CD4-positive, CD25-positive, alpha-beta regulatory T cell (primary cell): Measurements from ENCODE around the gene CFAP46. TPM values are rescaled to one million over a fixed set of nuclear protein-coding genes. Genes with fewer than 3 reads are reported as not detected.

Experiments
- ATAC-seq, 2 donors: fragments of 150-1000 bp; cut with Tn5 transposase; one replicate each; pipeline ENCODE4 v1.10.0; 2021; ENCODE audit warnings: low read depth in 2 of 2, moderate number of reproducible peaks in 2 of 2, moderate library complexity in 1 of 2
- DNase-seq, 3 donors: peaks; one replicate each; pipeline versions ENCODE4 v3.0.0 to v3.0.0-alpha.2; 2012 to 2022; ENCODE audit warnings: mixed read lengths in 1 of 3
- H3K27ac ChIP-seq: one replicate; pipeline ENCODE4 v1.7.0; 2013; ENCODE audit warnings: mild to moderate bottlenecking, low read length; ENCODE audit not compliant: insufficient read depth, poor library complexity, severe bottlenecking
- H3K27me3 ChIP-seq: one replicate; pipeline ENCODE4 v1.7.0; 2013; ENCODE audit warnings: low read length; ENCODE audit not compliant: control insufficient read depth, insufficient read depth
- H3K36me3 ChIP-seq: one replicate; pipeline ENCODE4 v1.7.0; 2013; ENCODE audit warnings: mild to moderate bottlenecking, low read length, moderate library complexity; ENCODE audit not compliant: control insufficient read depth, insufficient read depth
- H3K4me1 ChIP-seq: 2 replicates; pipeline ENCODE4 v1.7.0; 2013; ENCODE audit warnings: mild to moderate bottlenecking, low read length; ENCODE audit not compliant: insufficient read depth, control insufficient read depth, poor library complexity, severe bottlenecking
- H3K4me3 ChIP-seq: one replicate; pipeline ENCODE4 v1.7.0; 2013; ENCODE audit warnings: low read depth, mild to moderate bottlenecking, low read length, moderate library complexity
- H3K9me3 ChIP-seq, 2 experiments: 1 replicate in 1 of 2; 2 replicates in 1 of 2; pipeline ENCODE4 v1.7.0; 2013; ENCODE audit warnings: low read length in 2 of 2, mild to moderate bottlenecking in 1 of 2, moderate library complexity in 1 of 2; ENCODE audit not compliant: control insufficient read depth in 2 of 2
- H3K27ac Mint-ChIP-seq, 3 donors: one replicate each; pipeline ENCODE4 v1.8.0; 2020 to 2022; ENCODE audit warnings: mild to moderate bottlenecking in 3 of 3, mixed read lengths in 3 of 3, moderate library complexity in 2 of 3
- H3K27me3 Mint-ChIP-seq: one replicate; pipeline ENCODE4 v1.8.0; 2022; ENCODE audit warnings: mild to moderate bottlenecking, mixed read lengths
- H3K36me3 Mint-ChIP-seq: one replicate; pipeline ENCODE4 v1.8.0; 2020; ENCODE audit warnings: mixed read lengths
- H3K4me1 Mint-ChIP-seq, 4 donors: one replicate each; pipeline ENCODE4 v1.8.0; 2020 to 2022; ENCODE audit warnings: mixed read lengths in 4 of 4, mild to moderate bottlenecking in 1 of 4
- H3K4me3 Mint-ChIP-seq, 4 donors: one replicate each; pipeline ENCODE4 v1.8.0; 2020 to 2022; ENCODE audit warnings: mild to moderate bottlenecking in 4 of 4, mixed read lengths in 4 of 4, moderate library complexity in 3 of 4
- H3K9me3 Mint-ChIP-seq, 7 donors: one replicate each; pipeline ENCODE4 v1.8.0; 2020 to 2022; ENCODE audit warnings: mixed read lengths in 7 of 7, mild to moderate bottlenecking in 3 of 7, moderate library complexity in 2 of 7
- polyA plus RNA-seq, 4 donors: library from polyadenylated mRNA; unstranded; fragments of 300-500 nt; fragmentation: Illumina TruSeq; gene quantifications; one replicate each; pipeline ENCODE4 v1.2.3, GENCODE V29; 2021
- total RNA-seq: library from RNA; stranded (reverse); gene quantifications from one replicate; pipeline ENCODE4 v1.2.3, GENCODE V29; 2022

Gene CFAP46
- total and polyA plus RNA-seq, 5 donors from 2014 or later = not detected

GRCh38 chr10:132861116-132861691, 81.2 kb downstream of the CFAP46 start:
- Mint-ChIP-seq H3K36me3 (no peaks in the 10 kb centered on the region), H3K27ac (no peak overlapping the region), H3K27me3 (no peaks in the 10 kb centered on the region), H3K9me3 (peaks cover 0 to 5% (median 2%) of the 10 kb centered on the region in 7 donors), H3K4me3 (no peak overlapping the region), H3K4me1 (peaks cover 0 to 9% (median 0%) of the 10 kb centered on the region in 4 donors)
- H3K27ac ChIP-seq = no peak overlapping the region
- H3K36me3 ChIP-seq = no peaks in the 10 kb centered on the region
- no peaks in the 10 kb centered on the region for H3K4me1 ChIP-seq
- no peak for ATAC-seq
- no peak for DNase-seq
- no peak overlapping the region for H3K4me3 ChIP-seq
- no peaks in the 10 kb centered on the region for H3K9me3 ChIP-seq
- no peaks in the 10 kb centered on the region for H3K27me3 ChIP-seq

DNA sequence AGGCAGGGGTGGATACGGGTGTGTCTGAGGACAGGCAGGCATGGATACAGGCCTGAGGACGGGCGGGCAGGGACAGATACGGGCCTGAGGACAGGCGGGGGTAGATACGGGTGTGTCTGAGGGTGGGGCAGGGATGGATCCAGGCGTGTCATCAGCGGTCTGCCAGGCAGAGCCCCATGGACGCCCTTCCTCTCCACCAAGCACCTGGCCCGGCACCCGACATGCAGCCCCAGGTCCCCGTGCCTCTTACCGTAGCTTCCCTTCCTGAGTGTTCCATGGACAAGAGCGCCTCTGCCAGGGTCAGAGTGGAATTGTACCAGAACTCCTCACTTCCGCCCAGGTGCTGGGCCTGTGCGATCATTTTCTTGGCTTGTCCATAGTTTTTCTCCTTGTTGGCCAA, 81.8 kb downstream of the CFAP46 start:
- DNase-seq = no peak
- H3K4me3 ChIP-seq = no peak overlapping the region
- ATAC-seq = no peak
- H3K27ac ChIP-seq = no peak overlapping the region
- Mint-ChIP-seq H3K4me1 (peaks cover 0 to 9% (median 0%) of the 10 kb centered on the region in 4 donors), H3K27me3 (no peaks in the 10 kb centered on the region), H3K36me3 (no peaks in the 10 kb centered on the region), H3K27ac (no peak overlapping the region), H3K4me3 (no peak overlapping the region), H3K9me3 (peaks cover 0 to 5% (median 2%) of the 10 kb centered on the region in 7 donors)
- H3K4me1 ChIP-seq = no peaks in the 10 kb centered on the region
- H3K27me3 ChIP-seq = no peaks in the 10 kb centered on the region
- no peaks in the 10 kb centered on the region for H3K9me3 ChIP-seq
- no peaks in the 10 kb centered on the region for H3K36me3 ChIP-seq

- Mint-ChIP-seq H3K27ac (peak overlapping the region in 1 of 3 donors; percentile 52), H3K27me3 (no peaks in the 10 kb centered on the region), H3K4me3 (no peak overlapping the region), H3K4me1 (peaks cover 0 to 9% (median 0%) of the 10 kb centered on the region in 4 donors), H3K36me3 (no peaks in the 10 kb centered on the region), H3K9me3 (peaks cover 0 to 7% (median 2%) of the 10 kb centered on the region in 7 donors)
- H3K27ac ChIP-seq = no peak overlapping the region
- ATAC-seq = no peak
- H3K36me3 ChIP-seq = no peaks in the 10 kb centered on the region
- no peaks in the 10 kb centered on the region for H3K27me3 ChIP-seq
- no peak for DNase-seq
- H3K4me3 ChIP-seq = no peak overlapping the region
- no peaks in the 10 kb centered on the region for H3K4me1 ChIP-seq
- H3K9me3 ChIP-seq = no peaks in the 10 kb centered on the region
Measured at GRCh38 chr10:132859084-132859855, 83.1 kb downstream of the CFAP46 start.

DNA sequence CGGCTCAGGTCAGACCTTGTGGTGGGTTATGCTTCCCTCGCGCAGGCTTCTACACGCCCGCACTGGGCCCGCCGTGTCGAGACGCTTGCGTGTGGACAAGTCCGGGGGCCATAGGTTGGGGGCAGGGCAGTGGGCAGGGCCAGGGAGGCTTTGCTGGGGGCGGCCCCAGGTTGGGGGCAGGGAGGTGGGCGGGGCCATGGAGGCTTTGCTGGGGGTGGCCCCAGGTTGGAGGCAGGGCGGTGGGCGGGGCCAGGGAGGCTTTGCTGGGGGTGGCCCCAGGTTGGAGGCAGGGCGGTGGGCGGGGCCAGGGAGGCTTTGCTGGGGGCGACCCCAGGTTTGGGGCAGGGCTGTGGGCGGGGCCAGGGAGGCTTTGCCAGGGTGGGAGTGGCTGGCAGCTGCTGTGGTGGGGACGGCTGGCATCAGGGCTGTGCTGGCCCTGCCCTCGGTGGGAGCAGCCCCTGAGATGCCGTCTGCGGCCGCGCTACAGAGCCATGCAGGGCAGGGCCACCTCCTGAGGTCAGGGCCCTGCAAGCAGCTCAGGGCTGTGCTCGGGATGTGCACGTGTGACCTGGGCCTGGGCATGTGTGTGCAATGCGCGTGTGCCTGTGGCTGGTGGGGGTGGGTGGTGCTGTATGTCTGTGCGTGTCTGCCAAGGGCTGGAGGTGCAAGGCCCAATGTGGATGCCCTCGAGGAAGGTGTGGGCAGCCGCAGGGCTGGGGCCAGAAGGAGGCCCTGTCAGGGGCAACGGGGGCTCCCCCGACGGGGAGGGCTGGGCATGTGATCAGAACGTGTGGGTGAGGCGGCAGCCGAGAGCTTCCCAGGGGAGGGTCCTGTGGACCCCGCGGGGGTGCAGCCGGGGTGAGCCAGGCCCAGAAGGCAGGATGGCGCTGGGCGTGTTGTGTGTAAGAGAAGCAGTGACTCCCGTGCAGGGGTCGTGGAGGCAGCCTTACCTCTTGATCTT, 84.0 kb downstream of the CFAP46 start:
- DNase-seq = no peak
- H3K4me3 Mint-ChIP-seq = no peak overlapping the region
- no peak overlapping the region for H3K4me3 ChIP-seq
- H3K4me1 Mint-ChIP-seq = peaks cover 0 to 5% (median 0%) of the 10 kb centered on the region in 4 donors
- H3K36me3 ChIP-seq = no peaks in the 10 kb centered on the region
- no peaks in the 10 kb centered on the region for H3K4me1 ChIP-seq
- no peak overlapping the region for H3K27ac ChIP-seq
- H3K9me3 Mint-ChIP-seq = peaks cover 0 to 7% (median 2%) of the 10 kb centered on the region in 7 donors
- no peaks in the 10 kb centered on the region for H3K27me3 ChIP-seq
- no peaks in the 10 kb centered on the region for H3K27me3 Mint-ChIP-seq
- no peaks in the 10 kb centered on the region for H3K9me3 ChIP-seq
- ATAC-seq = no peak
- H3K36me3 Mint-ChIP-seq = no peaks in the 10 kb centered on the region
- H3K27ac Mint-ChIP-seq = no peak overlapping the region

DNA sequence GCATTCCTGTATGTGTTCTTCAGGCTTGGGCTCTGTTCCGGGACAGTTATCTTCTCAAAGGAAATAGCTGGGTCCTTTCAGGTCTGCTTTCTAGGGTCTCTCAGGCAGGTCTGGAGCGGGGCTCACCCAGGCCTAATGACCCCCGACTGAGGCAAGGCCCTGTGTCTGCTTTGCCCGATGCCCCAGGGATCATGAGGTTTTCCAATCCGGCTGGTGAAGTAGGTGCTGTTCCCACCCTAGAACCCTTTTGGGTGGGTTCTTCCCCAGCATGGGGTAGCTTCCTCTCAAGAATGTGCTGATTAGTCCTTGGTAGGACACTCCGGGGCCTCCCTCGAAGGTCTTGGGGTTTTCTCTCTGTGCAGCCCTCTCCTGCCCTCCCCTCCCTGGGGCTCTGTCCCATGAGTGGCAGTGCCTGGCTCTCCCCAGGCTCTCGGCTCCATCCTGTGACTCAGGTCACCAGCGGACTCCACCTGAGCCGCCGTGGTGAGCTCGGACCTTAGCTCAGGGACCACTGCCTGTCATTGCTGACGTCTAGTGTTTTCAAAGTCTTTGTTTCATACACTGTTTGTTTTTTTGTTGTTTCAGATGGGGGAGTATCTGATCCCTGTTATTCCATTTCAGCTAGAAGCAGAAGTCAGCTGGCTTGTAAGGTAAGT, 85.4 kb downstream of the CFAP46 start:
- H3K9me3 ChIP-seq = no peaks in the 10 kb centered on the region
- Mint-ChIP-seq H3K36me3 (no peaks in the 10 kb centered on the region), H3K4me3 (no peak overlapping the region), H3K4me1 (no peaks in the 10 kb centered on the region), H3K9me3 (peaks cover 0 to 7% (median 2%) of the 10 kb centered on the region in 7 donors), H3K27ac (no peak overlapping the region), H3K27me3 (no peaks in the 10 kb centered on the region)
- no peak overlapping the region for H3K4me3 ChIP-seq
- H3K27me3 ChIP-seq = no peaks in the 10 kb centered on the region
- no peaks in the 10 kb centered on the region for H3K36me3 ChIP-seq
- DNase-seq = no peak
- no peak for ATAC-seq
- H3K4me1 ChIP-seq = no peaks in the 10 kb centered on the region
- H3K27ac ChIP-seq = no peak overlapping the region

- H3K27ac ChIP-seq = no peak overlapping the region
- H3K4me3 ChIP-seq = no peak overlapping the region
- Mint-ChIP-seq H3K9me3 (peaks cover 0 to 7% (median 2%) of the 10 kb centered on the region in 7 donors), H3K4me1 (no peaks in the 10 kb centered on the region), H3K36me3 (no peaks in the 10 kb centered on the region), H3K27ac (no peak overlapping the region), H3K4me3 (no peak overlapping the region), H3K27me3 (no peaks in the 10 kb centered on the region)
- no peak for ATAC-seq
- H3K4me1 ChIP-seq = no peaks in the 10 kb centered on the region
- no peaks in the 10 kb centered on the region for H3K27me3 ChIP-seq
- DNase-seq = no peak
- H3K36me3 ChIP-seq = no peaks in the 10 kb centered on the region
- H3K9me3 ChIP-seq = no peaks in the 10 kb centered on the region
Measured at GRCh38 chr10:132855889-132856288, 86.5 kb downstream of the CFAP46 start.

- Mint-ChIP-seq H3K4me3 (no peak overlapping the region), H3K27me3 (no peaks in the 10 kb centered on the region)
- DNase-seq = no peak
Measured at GRCh38 chr10:132851451-132851850, 90.9 kb downstream of the CFAP46 start.

More at GRCh38 chr10:132851451-132851850, 90.9 kb downstream of the CFAP46 start:
- Histone ChIP-seq H3K27me3 (no peaks in the 10 kb centered on the region), H3K4me1 (no peaks in the 10 kb centered on the region), H3K4me3 (no peak overlapping the region), H3K36me3 (no peaks in the 10 kb centered on the region), H3K9me3 (no peaks in the 10 kb centered on the region), H3K27ac (no peak overlapping the region)
- H3K36me3 Mint-ChIP-seq = no peaks in the 10 kb centered on the region
- peaks cover 0 to 5% (median under 1%) of the 10 kb centered on the region in 7 donors for H3K9me3 Mint-ChIP-seq
- H3K4me1 Mint-ChIP-seq = peaks cover 0 to 10% (median 2%) of the 10 kb centered on the region in 4 donors
- no peak overlapping the region for H3K27ac Mint-ChIP-seq
- ATAC-seq = no peak
